Gastrocnemius medialis (tissue), 4 donors: ENCODE results near the gene NADSYN1. TPM values are rescaled to one million over a fixed set of nuclear protein-coding genes. Genes with fewer than 3 reads are reported as not detected.

Source experiments
- ATAC-seq, 2 donors: fragments of 150-250 bp; one replicate each; pipeline ENCODE4 v1.9.1; 2016
- DNase-seq, 2 donors: peaks; one replicate each; pipeline ENCODE4 v3.0.0-alpha.2; 2019
- H3K27ac ChIP-seq, 4 donors: fragments of 200-600 bp; sonication (generic); 1 replicate in 1 of 4; 2 replicates in 3 of 4; pipeline ENCODE4 v1.5.1; 2016 to 2018; ENCODE audit warnings: mild to moderate bottlenecking in 2 of 4, moderate library complexity in 1 of 4
- H3K27me3 ChIP-seq, 3 donors: fragments of 200-600 bp; sonication (generic) in 2 of 3; 1 replicate in 1 of 3; 2 replicates in 2 of 3; pipeline versions ENCODE4 v1.5.1 to v1.6.0; 2016 to 2019; ENCODE audit warnings: mild to moderate bottlenecking in 1 of 3, moderate library complexity in 1 of 3
- H3K36me3 ChIP-seq, 2 donors: fragments of 200-600 bp; sonication (generic) in 1 of 2; one replicate each; pipeline ENCODE4 v1.5.1; 2017 to 2018
- H3K4me1 ChIP-seq, 2 donors: fragments of 200-600 bp; sonication (generic) in 1 of 2; one replicate each; pipeline ENCODE4 v1.5.1; 2016 to 2017; ENCODE audit warnings: mild to moderate bottlenecking in 2 of 2
- H3K4me3 ChIP-seq, 4 donors: fragments of 200-600 bp; sonication (generic) in 3 of 4; 1 replicate in 1 of 4; 2 replicates in 3 of 4; pipeline ENCODE4 v1.5.1; 2016 to 2019; ENCODE audit warnings: mild to moderate bottlenecking in 2 of 4
- H3K9me3 ChIP-seq, 3 donors: fragments of 200-600 bp; sonication (generic) in 2 of 3; 1 replicate in 1 of 3; 2 replicates in 2 of 3; pipeline ENCODE4 v1.5.1; 2016 to 2019
- POLR2A ChIP-seq, 2 donors: fragments of 450-650 bp; IDR thresholded peaks; one replicate each; pipeline ENCODE4 v1.6.1; 2017; ENCODE audit warnings: antibody characterized with exemption in 2 of 2, mild to moderate bottlenecking in 2 of 2, moderate library complexity in 2 of 2
- in situ Hi-C, 4 donors: fragments of 200-750 bp; cut with MboI; loops; one replicate each; pipeline versions ENCODE4 v1.15.0 to v1.8.0; 2017; ENCODE audit warnings: low sequenced_read_pairs in 4 of 4
- intact Hi-C: fragments of 100-400 bp; cut with DNase I; formaldehyde crosslinking; loops from one replicate; pipeline ENCODE4 v1.15.1; 2023; ENCODE audit warnings: low total_unique reads
- total RNA-seq, 4 donors: library from RNA; depleted of rRNA; stranded (reverse); fragments of >200 nt; gene quantifications; one replicate each; pipeline versions ENCODE4 v1.1.0 to v1.2.3, GENCODE V29; 2016
- TF ChIP-seq, protein P1 (sequence below), 5 experiments: fragments of 450-650 bp in 3 of 5; fragments of 200-600 bp in 2 of 5; sonication (generic) in 2 of 5; IDR thresholded peaks in 4 of 5; conservative IDR thresholded peaks in 1 of 5; 1 replicate in 4 of 5; 2 replicates in 1 of 5; pipeline ENCODE4 v1.5.1; 2016 to 2019; ENCODE audit warnings: antibody characterized with exemption in 5 of 5, mild to moderate bottlenecking in 3 of 5, moderate library complexity in 3 of 5

Gene NADSYN1
- total RNA-seq, 4 donors from 2014 or later = 10.5 to 27.1 (median 16.0) TPM

GRCh38 chr11:71458146-71459070 lies 5.4 kb downstream of the NADSYN1 start:
- peaks cover 8 to 9% of the 10 kb centered on the region in 2 donors for H3K4me1 ChIP-seq
- no peak overlapping the region for H3K4me3 ChIP-seq
- no peak overlapping the region for H3K27ac ChIP-seq
- TF ChIP-seq, protein P1, sequence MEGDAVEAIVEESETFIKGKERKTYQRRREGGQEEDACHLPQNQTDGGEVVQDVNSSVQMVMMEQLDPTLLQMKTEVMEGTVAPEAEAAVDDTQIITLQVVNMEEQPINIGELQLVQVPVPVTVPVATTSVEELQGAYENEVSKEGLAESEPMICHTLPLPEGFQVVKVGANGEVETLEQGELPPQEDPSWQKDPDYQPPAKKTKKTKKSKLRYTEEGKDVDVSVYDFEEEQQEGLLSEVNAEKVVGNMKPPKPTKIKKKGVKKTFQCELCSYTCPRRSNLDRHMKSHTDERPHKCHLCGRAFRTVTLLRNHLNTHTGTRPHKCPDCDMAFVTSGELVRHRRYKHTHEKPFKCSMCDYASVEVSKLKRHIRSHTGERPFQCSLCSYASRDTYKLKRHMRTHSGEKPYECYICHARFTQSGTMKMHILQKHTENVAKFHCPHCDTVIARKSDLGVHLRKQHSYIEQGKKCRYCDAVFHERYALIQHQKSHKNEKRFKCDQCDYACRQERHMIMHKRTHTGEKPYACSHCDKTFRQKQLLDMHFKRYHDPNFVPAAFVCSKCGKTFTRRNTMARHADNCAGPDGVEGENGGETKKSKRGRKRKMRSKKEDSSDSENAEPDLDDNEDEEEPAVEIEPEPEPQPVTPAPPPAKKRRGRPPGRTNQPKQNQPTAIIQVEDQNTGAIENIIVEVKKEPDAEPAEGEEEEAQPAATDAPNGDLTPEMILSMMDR (IDR thresholded peaks at IDR 0.05 in 4 of 5, conservative IDR thresholded peaks at IDR 0.05 in 1 of 5) = no peak
- TF ChIP-seq POLR2A (IDR thresholded peaks at IDR 0.05) = no peak
- ATAC-seq (no peak), DNase-seq (no peak)
- intact Hi-C loops (no loop called here), in situ Hi-C loops (no loop called here)
- peaks cover 0 to 81% of the 10 kb centered on the region in 2 donors for H3K36me3 ChIP-seq
- no peaks in the 10 kb centered on the region for H3K27me3 ChIP-seq
- H3K9me3 ChIP-seq = no peaks in the 10 kb centered on the region

GRCh38 chr11:71459076-71459766 lies 6.2 kb downstream of the NADSYN1 start:
- in situ Hi-C loops (no loop called here), intact Hi-C loops (no loop called here)
- DNase-seq (no peak), ATAC-seq (no peak)
- no peaks in the 10 kb centered on the region for H3K27me3 ChIP-seq
- H3K36me3 ChIP-seq = peaks cover 0 to 86% of the 10 kb centered on the region in 2 donors
- no peak overlapping the region for H3K4me3 ChIP-seq
- H3K9me3 ChIP-seq = no peaks in the 10 kb centered on the region
- H3K4me1 ChIP-seq = peaks cover under 1% of the 10 kb centered on the region in 2 donors
- TF ChIP-seq, protein P1 (IDR thresholded peaks at IDR 0.05 in 4 of 5, conservative IDR thresholded peaks at IDR 0.05 in 1 of 5) = no peak
- TF ChIP-seq POLR2A (IDR thresholded peaks at IDR 0.05) = no peak
- H3K27ac ChIP-seq = no peak overlapping the region

DNA sequence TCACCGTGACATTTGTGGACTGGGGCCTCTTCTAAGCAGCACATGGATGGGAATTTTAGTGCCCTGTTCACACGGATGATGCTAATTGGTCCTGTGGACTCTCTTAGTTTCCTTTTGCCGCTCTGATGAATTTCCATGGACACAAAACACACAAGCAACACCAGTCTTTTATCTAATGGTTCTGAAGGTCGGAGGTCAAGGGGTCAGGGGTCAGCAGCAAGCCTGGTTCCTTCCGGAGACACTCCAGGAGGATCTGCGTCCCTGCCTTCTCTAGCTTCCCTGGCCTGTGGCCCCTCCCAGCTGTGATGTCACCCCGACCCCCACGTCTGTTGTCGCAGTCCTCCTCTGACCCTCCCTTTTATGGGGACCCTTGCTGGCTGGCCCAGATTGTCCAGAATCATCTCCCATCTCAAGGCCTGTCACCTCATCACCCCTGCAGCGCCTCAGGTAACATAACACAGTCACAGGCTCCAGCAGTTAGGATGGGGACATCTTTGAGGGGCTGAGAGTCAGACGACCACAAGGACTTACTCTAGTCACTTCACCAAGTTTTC lies 6.8 kb downstream of the NADSYN1 start:
- TF ChIP-seq, protein P1 (IDR thresholded peaks at IDR 0.05 in 4 of 5, conservative IDR thresholded peaks at IDR 0.05 in 1 of 5) = no peak
- TF ChIP-seq POLR2A (IDR thresholded peaks at IDR 0.05) = no peak
- DNase-seq (no peak), ATAC-seq (no peak)
- H3K27me3 ChIP-seq = no peaks in the 10 kb centered on the region
- intact Hi-C loops = no loop called here
- H3K9me3 ChIP-seq = no peaks in the 10 kb centered on the region
- H3K27ac ChIP-seq = no peak overlapping the region
- H3K4me1 ChIP-seq = no peaks in the 10 kb centered on the region
- in situ Hi-C loops = no loop called here
- H3K4me3 ChIP-seq = no peak overlapping the region
- peaks cover 0 to 83% of the 10 kb centered on the region in 2 donors for H3K36me3 ChIP-seq

- DNase-seq (no peak), ATAC-seq (no peak)
- no peaks in the 10 kb centered on the region for H3K27me3 ChIP-seq
- no peak overlapping the region for H3K4me3 ChIP-seq
- H3K27ac ChIP-seq = no peak overlapping the region
- peaks cover 0 to 65% of the 10 kb centered on the region in 2 donors for H3K36me3 ChIP-seq
- no peaks in the 10 kb centered on the region for H3K4me1 ChIP-seq
- intact Hi-C loops = no loop called here
- TF ChIP-seq, protein P1 (IDR thresholded peaks at IDR 0.05 in 4 of 5, conservative IDR thresholded peaks at IDR 0.05 in 1 of 5) = no peak
- no peak for TF ChIP-seq POLR2A (IDR thresholded peaks at IDR 0.05)
- in situ Hi-C loops = no loop called here
- no peaks in the 10 kb centered on the region for H3K9me3 ChIP-seq
These were observed 8.7 kb downstream of the NADSYN1 start for GRCh38 chr11:71461696-71462095.
